Measurements from ENCODE around the gene KSR1. TPM values are rescaled to one million over a fixed set of nuclear protein-coding genes. Genes with fewer than 3 reads are reported as not detected.
"Not testable (repeated sequence)": the region's sequence is repeated elsewhere in the genome, so short reads cannot be mapped to it uniquely, and the experiment has no call there.

The KSR1 gene
- total RNA-seq, 1 donor = 6.5 TPM

DNA sequence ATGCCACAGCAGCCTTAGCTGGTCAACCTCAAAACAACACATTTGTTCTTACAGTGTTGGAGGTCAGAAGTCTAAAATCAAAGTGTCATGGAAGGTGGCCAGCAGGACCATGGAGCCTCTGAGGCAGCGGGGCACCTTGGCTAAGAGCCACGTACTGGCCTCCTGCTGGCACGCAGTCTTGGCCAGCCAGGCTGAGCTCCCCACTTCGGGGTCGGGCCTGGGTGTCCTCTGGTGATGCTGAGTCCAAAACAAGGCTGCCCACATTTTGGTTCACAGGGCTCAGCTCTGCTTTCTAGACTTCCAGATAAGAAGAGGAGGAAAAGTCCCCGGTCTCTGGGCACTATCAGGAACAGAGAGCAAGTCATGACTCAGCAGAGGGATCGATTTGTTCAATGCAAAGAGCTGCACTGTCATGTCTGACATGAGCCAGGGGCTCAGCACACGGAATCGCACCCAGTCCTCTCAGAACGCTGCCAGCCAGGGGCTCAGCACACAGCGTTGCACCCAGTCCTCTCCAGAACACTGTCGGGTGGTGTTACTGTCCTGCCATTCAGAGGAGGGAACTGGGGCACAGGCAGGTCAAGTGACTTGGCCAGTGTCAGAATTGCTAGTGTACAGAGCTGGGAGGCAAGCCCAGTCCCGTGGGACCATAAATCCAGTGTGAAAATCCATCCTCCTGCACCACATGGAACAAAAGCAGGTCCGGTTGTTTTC, 177.2 kb downstream of the KSR1 start:
- Histone ChIP-seq H3K4me2 (ENCODE audit: insufficient read depth, low read length) (no peak overlapping the region), H3K27me3 (ENCODE audit: insufficient read depth, low read length) (no peaks in the 10 kb centered on the region), H2AFZ (ENCODE audit: low read length) (no peak overlapping the region), H3K79me2 (ENCODE audit: insufficient read depth, low read length) (no peaks in the 10 kb centered on the region), H3K36me3 (ENCODE audit: insufficient read depth, low read length) (no peaks in the 10 kb centered on the region), H4K20me1 (ENCODE audit: insufficient read depth, low read length) (no peaks in the 10 kb centered on the region), H3K4me1 (ENCODE audit: insufficient read depth, low read length) (peaks cover 4% of the 10 kb centered on the region), H3K9me3 (ENCODE audit: low read depth, low read length) (no peaks in the 10 kb centered on the region), H3K27ac (ENCODE audit: low read depth, low read length) (no peak overlapping the region), H3K4me3 (ENCODE audit: insufficient read depth, low read length) (no peak overlapping the region)
- DNase-seq (ENCODE audit: insufficient read length, low spot score, missing footprints) = no peak
- TF ChIP-seq, protein P1, sequence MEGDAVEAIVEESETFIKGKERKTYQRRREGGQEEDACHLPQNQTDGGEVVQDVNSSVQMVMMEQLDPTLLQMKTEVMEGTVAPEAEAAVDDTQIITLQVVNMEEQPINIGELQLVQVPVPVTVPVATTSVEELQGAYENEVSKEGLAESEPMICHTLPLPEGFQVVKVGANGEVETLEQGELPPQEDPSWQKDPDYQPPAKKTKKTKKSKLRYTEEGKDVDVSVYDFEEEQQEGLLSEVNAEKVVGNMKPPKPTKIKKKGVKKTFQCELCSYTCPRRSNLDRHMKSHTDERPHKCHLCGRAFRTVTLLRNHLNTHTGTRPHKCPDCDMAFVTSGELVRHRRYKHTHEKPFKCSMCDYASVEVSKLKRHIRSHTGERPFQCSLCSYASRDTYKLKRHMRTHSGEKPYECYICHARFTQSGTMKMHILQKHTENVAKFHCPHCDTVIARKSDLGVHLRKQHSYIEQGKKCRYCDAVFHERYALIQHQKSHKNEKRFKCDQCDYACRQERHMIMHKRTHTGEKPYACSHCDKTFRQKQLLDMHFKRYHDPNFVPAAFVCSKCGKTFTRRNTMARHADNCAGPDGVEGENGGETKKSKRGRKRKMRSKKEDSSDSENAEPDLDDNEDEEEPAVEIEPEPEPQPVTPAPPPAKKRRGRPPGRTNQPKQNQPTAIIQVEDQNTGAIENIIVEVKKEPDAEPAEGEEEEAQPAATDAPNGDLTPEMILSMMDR (IDR thresholded peaks at IDR 0.05; ENCODE audit: extremely low read depth, low read depth, low read length) = no peak

DNA sequence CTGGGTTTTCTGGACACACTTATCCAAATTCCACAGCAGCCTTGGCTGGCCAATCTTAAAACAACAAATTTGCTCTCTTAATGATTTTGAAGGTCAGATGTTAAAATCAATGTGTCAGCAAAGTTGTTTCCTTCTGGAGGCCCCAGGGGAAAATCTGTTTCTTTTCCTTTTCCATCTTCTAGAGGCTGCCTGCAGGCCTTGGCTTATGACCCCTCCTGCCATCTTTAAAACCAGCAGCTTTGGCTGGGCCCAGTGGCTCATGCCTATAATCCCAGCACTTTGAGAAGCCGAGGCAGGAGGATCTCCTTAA, 177.7 kb downstream of the KSR1 start:
- H3K36me3 ChIP-seq (ENCODE audit: insufficient read depth, low read length) = no peaks in the 10 kb centered on the region
- H3K4me2 ChIP-seq (ENCODE audit: insufficient read depth, low read length) = no peak overlapping the region
- H3K27me3 ChIP-seq (ENCODE audit: insufficient read depth, low read length) = no peaks in the 10 kb centered on the region
- TF ChIP-seq, protein P1 (IDR thresholded peaks at IDR 0.05; ENCODE audit: extremely low read depth, low read depth, low read length) = no peak
- H3K4me1 ChIP-seq (ENCODE audit: insufficient read depth, low read length) = peaks cover 4% of the 10 kb centered on the region
- no peaks in the 10 kb centered on the region for H3K9me3 ChIP-seq (ENCODE audit: low read depth, low read length)
- no peaks in the 10 kb centered on the region for H4K20me1 ChIP-seq (ENCODE audit: insufficient read depth, low read length)
- no peak overlapping the region for H3K27ac ChIP-seq (ENCODE audit: low read depth, low read length)
- no peak overlapping the region for H3K4me3 ChIP-seq (ENCODE audit: insufficient read depth, low read length)
- no peak overlapping the region for H2AFZ ChIP-seq (ENCODE audit: low read length)
- no peaks in the 10 kb centered on the region for H3K79me2 ChIP-seq (ENCODE audit: insufficient read depth, low read length)
- no peak for DNase-seq (ENCODE audit: insufficient read length, low spot score, missing footprints)

DNA sequence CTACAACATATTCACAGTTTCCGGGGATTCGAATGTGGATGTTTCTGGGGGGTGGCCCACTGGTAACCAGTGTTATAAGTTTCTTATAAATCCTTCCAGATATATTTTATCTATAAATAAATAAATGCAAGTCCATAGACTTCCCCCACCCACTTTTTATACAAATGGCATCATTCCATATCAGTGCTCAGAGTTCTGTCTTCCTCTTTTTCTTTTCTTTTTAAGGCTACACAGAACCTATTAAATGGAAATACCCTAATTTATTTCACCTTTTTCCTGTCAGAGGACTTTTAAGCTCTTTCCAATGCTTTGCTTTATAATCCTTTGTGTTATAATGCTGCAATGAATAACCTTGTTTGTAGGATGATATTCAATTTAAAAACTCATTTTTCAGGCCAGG, 178.5 kb downstream of the KSR1 start:
- TF ChIP-seq, protein P1 (IDR thresholded peaks at IDR 0.05; ENCODE audit: extremely low read depth, low read depth, low read length) = no peak
- Histone ChIP-seq H3K4me3 (ENCODE audit: insufficient read depth, low read length) (no peak overlapping the region), H3K9me3 (ENCODE audit: low read depth, low read length) (no peaks in the 10 kb centered on the region), H3K27me3 (ENCODE audit: insufficient read depth, low read length) (no peaks in the 10 kb centered on the region), H3K79me2 (ENCODE audit: insufficient read depth, low read length) (no peaks in the 10 kb centered on the region), H4K20me1 (ENCODE audit: insufficient read depth, low read length) (no peaks in the 10 kb centered on the region), H3K4me1 (ENCODE audit: insufficient read depth, low read length) (peaks cover 4% of the 10 kb centered on the region), H3K4me2 (ENCODE audit: insufficient read depth, low read length) (no peak overlapping the region), H3K27ac (ENCODE audit: low read depth, low read length) (no peak overlapping the region), H2AFZ (ENCODE audit: low read length) (no peak overlapping the region), H3K36me3 (ENCODE audit: insufficient read depth, low read length) (no peaks in the 10 kb centered on the region)
- DNase-seq (ENCODE audit: insufficient read length, low spot score, missing footprints) = no peak

DNA sequence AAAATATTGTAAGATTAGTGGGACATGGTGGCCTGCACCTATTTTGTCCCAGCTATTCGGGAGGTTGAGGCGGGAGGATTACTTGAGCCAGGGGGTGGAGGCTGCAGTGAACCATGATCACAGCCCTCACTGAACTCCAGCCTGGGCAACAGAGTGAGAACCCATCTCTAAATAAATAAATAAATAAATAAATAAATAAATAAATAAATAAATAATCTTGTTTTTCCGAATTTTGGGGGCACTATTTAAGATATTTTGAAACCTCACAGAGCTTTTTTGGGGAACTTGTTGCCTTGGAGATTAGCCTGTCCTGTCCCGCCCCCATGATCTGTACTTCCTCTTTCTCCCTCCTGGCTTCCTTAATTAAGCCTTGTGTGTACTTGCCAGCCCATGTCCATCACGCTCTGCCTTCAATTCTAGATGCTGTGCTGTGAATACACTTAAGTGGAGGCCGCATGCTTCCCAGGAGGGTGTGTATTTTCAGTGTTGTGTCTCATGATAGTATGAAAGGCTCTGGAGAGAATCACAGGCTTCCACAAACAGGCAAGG, 179.1 kb downstream of the KSR1 start:
- TF ChIP-seq, protein P1 (IDR thresholded peaks at IDR 0.05; ENCODE audit: extremely low read depth, low read depth, low read length) = no peak
- H3K4me1 ChIP-seq (ENCODE audit: insufficient read depth, low read length) = peaks cover 4% of the 10 kb centered on the region
- no peaks in the 10 kb centered on the region for H3K27me3 ChIP-seq (ENCODE audit: insufficient read depth, low read length)
- no peaks in the 10 kb centered on the region for H3K79me2 ChIP-seq (ENCODE audit: insufficient read depth, low read length)
- H3K4me3 ChIP-seq (ENCODE audit: insufficient read depth, low read length) = no peak overlapping the region
- H4K20me1 ChIP-seq (ENCODE audit: insufficient read depth, low read length) = no peaks in the 10 kb centered on the region
- no peak for DNase-seq (ENCODE audit: insufficient read length, low spot score, missing footprints)
- no peaks in the 10 kb centered on the region for H3K9me3 ChIP-seq (ENCODE audit: low read depth, low read length)
- H3K4me2 ChIP-seq (ENCODE audit: insufficient read depth, low read length) = no peak overlapping the region
- no peak overlapping the region for H3K27ac ChIP-seq (ENCODE audit: low read depth, low read length)
- H2AFZ ChIP-seq (ENCODE audit: low read length) = no peak overlapping the region
- H3K36me3 ChIP-seq (ENCODE audit: insufficient read depth, low read length) = no peaks in the 10 kb centered on the region

DNA sequence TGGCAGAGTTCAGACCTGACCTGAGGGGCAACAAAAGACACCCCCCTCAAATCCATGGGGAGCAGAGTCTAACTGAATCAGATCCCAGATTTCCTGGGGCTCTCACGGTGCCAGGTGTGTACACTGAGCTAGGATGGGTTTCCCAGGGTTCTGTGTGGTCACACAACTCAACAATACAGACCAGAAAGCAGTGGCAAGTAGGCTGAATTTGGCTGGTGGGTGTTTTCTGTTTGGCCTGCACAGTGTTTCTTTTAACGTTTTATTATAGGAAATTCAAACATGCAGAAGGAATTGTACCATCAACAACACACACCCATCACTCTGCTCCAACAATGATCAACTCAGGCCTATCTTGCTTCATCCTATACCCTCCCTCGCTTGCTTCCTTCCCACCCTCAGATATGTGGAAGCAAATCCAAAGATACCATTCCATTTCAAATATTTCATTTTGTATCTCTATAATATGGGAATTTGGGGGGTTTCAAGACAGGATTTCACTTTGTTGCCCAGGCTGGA, 179.8 kb downstream of the KSR1 start:
- H3K79me2 ChIP-seq (ENCODE audit: insufficient read depth, low read length); H3K4me2 ChIP-seq (ENCODE audit: insufficient read depth, low read length); H3K4me3 ChIP-seq (ENCODE audit: insufficient read depth, low read length); DNase-seq (ENCODE audit: insufficient read length, low spot score, missing footprints); H3K36me3 ChIP-seq (ENCODE audit: insufficient read depth, low read length); H4K20me1 ChIP-seq (ENCODE audit: insufficient read depth, low read length); H3K4me1 ChIP-seq (ENCODE audit: insufficient read depth, low read length); H2AFZ ChIP-seq (ENCODE audit: low read length); H3K27ac ChIP-seq (ENCODE audit: low read depth, low read length); H3K27me3 ChIP-seq (ENCODE audit: insufficient read depth, low read length); H3K9me3 ChIP-seq (ENCODE audit: low read depth, low read length): not testable (repeated sequence)

DNA sequence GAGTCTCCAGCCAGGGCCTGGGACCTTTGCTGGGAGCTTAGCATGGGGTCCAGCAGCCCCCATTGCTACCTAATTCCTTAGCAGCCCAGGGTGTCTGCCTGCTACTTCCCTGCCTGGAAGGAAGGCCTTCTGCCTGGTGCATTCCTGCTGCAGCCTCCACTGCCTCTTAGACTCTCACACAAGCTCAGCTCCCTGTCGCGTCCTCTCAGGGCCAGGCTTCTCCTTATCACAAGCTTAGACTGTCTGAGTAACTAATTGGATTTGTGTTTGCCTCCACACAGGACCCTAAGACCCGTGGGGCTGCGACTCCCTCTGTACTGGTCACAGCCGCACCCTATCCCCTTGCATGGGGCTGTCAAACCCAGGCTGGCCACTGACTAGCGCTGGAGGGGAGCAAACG, 181.6 kb downstream of the KSR1 start:
- H3K36me3 ChIP-seq (ENCODE audit: insufficient read depth, low read length); H4K20me1 ChIP-seq (ENCODE audit: insufficient read depth, low read length); H3K4me3 ChIP-seq (ENCODE audit: insufficient read depth, low read length); H3K9me3 ChIP-seq (ENCODE audit: low read depth, low read length); DNase-seq (ENCODE audit: insufficient read length, low spot score, missing footprints); H3K79me2 ChIP-seq (ENCODE audit: insufficient read depth, low read length); H2AFZ ChIP-seq (ENCODE audit: low read length); H3K27ac ChIP-seq (ENCODE audit: low read depth, low read length); H3K4me2 ChIP-seq (ENCODE audit: insufficient read depth, low read length); H3K4me1 ChIP-seq (ENCODE audit: insufficient read depth, low read length); H3K27me3 ChIP-seq (ENCODE audit: insufficient read depth, low read length): not testable (repeated sequence)

Measured in osteoblast (primary cell).